Cortex of kidney (tissue), 1 donor: ENCODE data around the gene SCYL1.
"Not testable (repeated sequence)": the region's sequence is repeated elsewhere in the genome, so short reads cannot be mapped to it uniquely, and the experiment has no call there.

ENCODE experiments used
- DNase-seq: peaks from one replicate; lab custom pipeline; 2025; lab: John Stamatoyannopoulos, UW

Gene SCYL1

DNA sequence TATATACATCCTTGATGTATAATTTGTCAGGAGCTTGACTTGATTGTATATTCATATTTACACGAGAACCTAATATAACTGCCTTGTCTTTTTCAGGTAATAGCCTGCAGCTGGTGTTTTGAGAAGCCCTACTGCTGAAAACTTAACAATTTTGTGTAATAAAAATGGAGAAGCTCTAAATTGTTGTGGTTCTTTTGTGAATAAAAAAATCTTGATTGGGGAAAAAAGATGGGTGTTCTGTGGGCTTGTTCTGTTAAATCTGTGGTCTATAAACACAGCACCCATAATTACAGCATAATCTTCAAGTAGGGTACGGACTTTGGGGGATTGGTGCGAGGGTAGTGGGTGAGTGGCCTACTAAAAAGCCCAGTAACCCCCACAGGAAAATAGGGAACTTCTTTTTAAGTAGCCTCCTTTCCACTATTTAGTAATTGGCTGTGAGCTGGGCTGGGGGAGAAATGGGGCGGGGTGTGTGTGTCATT, 18.6 kb upstream of the SCYL1 start:
- DNase-seq, result no peak

DNA sequence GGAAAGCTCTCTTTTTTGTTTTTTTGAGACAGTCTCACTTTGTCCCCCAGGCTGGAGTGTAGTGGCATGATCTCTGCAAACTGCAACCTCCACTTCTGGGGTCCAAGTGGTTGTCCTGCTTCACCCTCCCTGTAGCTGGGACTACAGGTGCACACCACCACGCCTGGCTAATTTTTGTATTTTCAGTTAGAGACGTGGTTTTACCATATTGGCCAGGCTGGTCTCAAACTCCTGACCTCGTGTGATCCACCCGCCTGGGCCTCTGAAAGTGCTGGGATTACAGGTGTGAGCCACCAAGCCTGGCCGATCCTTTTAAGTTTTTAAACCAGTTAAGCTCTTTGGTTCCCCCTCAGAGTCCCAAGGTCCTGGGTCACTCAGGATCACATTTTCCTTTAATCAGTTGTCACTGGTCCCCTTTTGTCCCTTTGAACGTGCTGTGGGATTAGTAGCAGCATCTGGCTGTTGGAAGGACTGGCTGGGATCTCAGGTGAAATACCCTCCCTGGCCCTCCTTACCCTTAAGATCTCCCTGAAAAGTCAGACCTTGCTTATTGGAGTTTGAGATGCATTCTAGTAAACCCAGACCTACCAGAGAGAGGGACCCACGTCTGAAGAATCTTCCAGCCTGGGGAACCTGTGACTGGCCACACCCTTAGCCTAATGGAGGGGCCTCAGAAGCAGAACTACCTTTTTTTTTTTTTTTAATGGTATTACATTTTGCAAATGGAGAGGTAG, 17.9 kb upstream of the SCYL1 start:
- DNase-seq, result no peak

DNA sequence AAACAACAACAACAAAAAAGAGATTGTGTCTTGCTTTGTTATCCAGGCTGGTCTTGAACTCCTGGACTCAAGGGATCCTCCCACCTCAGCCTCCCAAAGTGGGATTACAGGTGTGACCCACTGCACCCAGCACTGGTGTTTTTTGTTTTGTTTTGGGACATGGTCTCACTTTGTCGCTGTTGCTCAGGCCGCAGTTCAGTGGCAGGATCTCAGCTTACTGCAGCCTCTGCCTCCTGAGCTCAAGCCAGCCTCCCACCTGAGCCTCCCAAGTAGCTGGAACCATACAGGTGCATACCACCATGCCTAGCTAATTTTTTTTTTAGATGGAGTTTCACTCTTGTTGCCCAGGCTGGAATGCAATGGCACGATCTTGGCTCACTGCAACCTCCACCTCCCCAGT, 12.6 kb upstream of the SCYL1 start:
- not testable (repeated sequence) for DNase-seq

DNA sequence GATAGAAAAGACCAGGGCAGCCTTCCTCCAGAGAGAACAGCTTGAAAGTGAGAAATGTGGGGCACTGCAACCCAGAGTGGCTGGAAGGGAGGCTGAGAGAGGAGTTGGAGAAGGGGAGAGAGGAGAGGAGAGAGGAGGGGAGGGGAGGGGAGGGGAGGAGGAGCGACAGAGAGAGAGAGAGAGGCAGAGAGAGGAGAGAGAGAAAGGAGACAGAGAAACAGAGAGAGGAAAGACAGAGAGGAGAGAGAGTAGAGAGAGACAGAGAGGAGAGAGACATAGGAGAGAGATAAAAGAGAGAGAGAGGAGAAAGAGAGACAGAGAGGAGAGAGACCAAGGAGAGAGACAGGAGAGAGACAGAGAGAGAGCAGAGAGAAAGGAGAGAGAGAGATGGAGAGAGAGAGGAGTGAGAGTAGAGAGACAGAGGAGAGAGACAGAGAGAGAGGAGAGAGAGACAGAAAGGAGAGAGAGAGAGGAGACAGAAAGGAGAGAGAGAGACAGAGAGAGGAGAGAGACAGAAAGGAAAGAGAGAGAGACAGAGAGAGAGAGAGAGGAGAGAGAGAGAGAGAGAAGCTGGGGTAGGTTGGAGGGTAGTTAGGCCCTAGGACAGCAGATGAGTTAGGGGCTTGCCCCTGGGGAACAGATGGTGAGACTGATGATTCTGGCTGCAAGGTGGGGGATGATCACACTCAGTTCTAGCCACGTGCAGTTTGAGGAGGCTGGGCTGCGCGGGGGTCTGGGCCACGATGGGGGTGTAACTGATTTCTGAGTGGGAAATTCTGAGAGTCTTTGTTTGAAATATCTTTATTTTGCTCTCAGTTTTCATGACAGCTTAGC, 8.5 kb upstream of the SCYL1 start:
- DNase-seq, result no peak

DNA sequence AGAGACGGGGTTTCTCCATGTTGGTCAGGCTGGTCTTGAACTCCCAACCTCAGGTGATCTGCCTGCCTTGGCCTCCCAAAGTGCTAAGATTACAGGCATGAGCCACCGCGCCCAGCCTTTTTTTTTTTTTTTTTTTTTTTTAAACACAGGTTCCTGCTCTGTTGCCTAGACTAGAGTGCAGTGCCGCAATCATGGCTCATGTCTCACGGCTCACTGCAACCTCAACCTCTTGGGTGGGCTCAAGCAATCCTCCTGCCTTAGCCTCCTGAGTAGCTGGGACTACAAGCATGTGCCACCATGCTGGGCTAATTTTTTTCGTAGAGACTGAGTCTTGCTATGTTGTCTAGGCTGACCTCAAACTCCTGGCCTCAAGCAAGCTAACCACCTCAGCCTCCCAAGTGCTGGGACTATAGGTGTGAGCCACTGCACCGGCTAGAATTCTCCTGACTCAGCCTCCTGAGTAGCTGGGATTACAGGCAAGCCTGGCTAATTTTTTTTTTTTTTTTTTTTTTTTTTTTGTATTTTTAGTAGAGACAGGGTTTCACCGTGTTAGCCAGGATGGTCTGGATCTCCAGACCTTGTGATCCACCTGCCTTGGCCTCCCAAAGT, 5.8 kb upstream of the SCYL1 start:
- DNase-seq, result not testable (repeated sequence)

DNA sequence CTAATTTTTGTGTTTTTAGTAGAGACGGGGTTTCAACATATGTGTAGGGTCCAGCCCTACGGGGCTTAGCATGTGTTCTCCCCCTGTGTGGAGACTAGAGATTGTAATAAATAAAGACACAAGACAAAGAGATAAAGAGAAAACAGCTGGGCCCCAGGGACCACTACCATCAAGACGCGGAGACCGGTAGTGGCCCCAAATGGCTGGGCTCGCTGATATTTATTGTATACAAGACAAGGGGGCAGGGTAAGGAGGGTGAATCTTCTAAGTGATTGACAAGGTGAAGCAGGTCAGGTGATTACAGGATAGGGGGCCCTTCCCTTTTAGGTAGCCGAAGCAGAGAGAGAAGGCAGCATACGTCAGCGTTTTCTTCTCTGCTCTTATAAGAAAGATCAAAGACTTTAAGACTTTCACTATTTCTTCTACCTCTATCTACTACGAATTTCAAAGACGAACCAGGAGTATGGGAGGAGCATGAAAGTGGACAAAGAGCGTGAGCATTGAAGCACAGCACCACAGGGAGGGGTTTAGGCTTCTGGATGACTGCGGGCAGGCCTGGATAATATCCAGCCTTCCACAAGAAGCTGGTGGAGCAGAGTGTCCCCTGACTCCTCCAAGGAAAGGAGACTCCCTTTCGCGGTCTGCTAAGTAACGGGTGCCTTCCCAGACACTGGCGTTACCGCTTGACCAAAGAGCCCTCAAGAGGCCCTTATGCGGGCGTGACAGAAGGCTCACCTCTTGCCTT, 2.9 kb upstream of the SCYL1 start:
- DNase-seq, result not testable (repeated sequence)

DNA sequence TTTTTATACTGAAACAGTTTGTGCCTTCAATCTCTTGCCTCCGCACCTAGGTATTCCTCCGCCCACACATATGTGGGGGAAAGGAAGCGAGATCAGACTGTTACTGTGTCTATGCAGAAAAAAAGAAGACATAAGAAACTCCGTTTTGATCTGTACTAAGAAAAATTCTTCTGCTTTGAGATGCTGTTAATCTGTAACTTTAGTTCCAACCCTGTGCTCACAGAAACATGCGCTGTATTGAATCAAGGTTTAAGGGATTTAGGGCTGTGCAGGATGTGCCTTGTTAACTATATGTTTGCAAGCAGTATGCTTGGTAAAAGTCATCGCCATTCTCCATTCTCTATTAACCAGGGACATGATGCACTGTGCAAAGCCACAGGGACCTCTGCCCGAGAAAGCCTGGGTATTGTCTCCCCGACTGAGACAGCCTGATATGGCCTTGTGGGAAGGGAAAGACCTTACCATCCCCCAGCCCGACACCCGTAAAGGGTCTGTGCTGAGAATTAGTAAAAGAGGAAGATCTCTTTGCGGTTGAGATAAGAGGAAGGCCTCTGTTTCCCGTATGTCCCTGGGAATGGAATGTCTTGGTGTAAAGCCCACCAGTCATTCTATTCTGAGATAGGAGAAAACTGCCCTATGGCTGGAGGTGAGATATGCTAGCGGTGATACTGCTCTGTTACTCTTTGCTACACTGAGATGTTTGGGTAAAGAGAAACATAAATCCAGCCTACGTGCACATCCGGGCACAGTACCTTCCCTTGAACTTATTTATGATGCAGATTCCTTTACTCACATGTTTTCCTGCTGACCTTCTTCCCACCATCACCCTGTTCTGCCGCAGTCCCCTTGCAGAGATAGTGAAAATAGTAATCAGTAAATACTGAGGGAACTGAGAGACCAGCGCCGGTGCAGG, 1.9 kb upstream of the SCYL1 start:
- not testable (repeated sequence) for DNase-seq

DNA sequence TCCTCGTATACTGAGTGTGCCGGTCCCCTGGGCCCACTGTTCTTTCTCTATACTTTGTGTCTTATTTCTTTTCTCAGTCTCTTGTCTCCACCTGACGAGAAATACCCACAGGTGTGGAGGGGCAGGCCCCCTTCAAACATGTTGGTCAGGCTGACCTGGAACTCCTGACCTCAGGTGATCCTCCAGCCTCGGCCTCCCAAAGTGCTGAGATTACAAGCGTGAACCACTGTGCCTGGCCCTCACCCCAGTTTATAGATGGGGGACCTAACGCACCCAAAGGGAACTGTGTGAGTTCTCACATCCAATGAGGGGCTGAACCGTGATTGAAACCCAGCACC, 1.3 kb upstream of the SCYL1 start:
- DNase-seq, result not testable (repeated sequence)

DNA sequence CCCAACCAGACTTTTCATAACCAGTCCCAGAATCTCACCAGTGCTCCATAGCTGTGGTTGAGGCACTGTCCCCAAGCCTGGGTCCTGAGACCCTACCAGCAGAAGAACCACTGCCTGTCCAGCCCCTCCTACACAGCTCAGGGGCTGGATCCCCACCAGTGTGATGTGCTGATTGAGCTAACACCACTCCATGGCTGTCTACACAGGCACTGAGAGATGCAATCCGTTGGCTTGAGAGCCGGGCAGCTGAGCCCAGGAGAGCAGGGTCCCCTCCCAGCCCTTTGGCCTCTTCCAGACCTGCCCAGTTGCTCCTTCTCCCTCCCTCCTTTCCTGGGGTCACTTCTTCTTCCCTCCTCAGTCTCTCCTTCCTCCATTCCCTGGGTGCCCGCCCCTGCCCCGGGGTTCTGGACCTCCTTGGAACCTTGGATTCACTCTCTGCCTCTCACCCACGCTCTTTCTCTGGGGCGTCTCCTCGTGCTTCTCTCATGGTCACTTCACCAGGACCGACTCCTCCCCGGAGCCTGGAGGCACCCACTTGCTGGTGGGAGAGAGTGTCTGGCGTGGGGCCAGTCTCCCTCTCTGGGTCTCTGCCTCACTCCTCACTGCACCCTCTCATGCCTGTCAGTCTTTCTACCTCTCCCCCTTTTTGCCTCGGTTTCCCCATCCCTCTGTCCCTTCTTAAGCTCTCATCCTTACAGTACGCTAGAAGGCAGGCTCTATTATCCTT, 706 bp upstream of the SCYL1 start:
- DNase-seq, result no peak

DNA sequence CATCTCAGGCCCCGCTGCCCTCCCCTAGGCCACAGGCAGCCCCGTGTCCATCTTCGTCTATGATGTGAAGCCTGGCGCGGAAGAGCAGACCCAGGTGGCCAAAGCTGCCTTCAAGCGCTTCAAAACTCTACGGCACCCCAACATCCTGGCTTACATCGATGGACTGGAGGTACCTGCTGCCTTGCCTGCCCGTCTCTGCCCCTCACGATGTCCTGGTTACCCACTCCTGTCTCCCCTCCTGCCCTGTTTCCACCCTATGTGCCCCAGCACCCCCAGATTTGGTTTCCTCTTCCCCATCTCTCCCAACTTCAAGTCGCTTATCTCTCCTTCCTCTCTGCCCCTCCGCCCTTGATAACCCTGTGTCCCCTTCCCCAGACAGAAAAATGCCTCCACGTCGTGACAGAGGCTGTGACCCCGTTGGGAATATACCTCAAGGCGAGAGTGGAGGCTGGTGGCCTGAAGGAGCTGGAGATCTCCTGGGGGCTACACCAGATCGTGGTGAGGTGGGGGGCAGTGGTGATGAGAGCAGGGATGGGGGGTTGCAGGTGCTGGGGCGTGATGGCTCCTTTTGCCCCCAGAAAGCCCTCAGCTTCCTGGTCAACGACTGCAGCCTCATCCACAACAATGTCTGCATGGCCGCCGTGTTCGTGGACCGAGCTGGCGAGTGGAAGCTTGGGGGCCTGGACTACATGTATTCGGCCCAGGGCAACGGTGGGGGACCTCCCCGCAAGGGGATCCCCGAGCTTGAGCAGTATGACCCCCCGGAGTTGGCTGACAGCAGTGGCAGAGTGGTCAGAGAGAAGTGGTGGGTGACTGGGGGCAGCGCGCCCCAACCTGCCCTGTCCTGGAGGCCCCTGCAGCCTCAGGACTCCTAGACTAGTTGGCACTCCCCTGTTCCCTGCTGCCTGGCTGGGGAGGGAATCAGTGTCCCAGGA, 930 bp downstream of the SCYL1 start:
- no peak for DNase-seq

DNA sequence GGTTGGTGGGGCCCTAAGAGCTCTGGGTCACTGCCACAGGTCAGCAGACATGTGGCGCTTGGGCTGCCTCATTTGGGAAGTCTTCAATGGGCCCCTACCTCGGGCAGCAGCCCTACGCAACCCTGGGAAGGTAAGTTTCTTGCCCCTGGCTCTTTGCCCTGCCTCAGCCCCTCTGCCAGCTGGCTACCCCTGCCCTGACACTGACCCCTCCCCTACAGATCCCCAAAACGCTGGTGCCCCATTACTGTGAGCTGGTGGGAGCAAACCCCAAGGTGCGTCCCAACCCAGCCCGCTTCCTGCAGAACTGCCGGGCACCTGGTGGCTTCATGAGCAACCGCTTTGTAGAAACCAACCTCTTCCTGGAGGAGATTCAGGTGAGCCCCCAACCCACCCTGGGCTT, 1.9 kb downstream of the SCYL1 start:
- DNase-seq, result no peak

DNA sequence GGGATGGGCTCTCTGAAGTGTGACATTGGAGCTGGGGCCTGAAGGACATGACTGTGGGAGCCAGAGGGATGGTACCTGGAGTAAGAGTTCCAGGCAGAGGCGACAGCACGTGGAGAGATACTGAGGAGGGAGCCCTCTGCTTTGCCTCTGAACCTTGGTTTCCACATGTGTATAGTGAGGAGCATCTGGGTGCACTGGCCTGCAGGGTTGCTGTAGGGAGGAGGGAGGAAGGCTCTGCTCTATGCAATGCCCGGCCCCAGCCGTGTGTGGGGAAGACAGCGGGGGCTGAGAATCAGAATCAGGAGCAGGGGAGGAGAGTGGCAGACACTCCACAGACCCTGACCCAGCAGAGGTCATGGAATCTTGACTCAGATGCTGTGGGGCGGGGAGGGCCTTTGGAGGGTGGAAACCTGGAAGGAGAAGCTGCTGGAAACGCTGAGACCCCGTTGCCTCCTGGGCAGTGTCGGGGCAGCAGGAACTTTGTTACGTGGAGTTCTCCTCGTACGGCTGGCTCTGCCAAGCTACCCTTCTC, 4.0 kb downstream of the SCYL1 start:
- no peak for DNase-seq

DNA sequence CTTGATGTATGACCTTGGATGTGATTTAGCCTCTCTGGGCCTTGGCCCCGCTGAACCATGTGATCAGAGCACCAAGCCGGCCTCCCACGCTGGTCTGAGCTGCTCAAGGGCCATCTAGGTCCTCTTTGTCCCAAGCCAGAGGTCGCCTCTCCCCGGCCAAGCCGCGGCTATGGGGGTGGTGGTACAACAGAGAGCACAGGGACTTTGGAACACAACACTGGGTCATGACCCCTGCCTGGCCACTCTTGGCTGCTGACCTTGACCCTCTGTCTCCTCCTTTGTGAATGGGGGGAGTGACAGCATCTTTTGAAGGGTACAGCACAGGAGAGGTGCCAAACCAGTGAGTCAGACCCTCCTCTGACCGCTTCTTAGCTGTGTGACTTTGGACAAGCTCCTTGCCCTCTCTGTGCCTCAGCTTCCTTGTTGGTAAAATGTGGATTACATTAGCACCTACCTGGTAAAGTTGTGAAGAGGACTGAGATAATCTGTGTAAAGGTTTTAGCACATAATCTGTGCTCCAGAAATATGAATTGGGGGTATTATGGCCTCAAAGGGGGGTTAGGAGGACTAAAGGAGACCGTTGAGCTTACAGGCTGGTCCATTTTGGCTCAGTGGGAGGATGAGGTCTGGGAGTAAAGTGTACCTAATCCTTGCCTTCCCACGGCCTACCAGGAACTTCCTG, 4.7 kb downstream of the SCYL1 start:
- no peak for DNase-seq

DNA sequence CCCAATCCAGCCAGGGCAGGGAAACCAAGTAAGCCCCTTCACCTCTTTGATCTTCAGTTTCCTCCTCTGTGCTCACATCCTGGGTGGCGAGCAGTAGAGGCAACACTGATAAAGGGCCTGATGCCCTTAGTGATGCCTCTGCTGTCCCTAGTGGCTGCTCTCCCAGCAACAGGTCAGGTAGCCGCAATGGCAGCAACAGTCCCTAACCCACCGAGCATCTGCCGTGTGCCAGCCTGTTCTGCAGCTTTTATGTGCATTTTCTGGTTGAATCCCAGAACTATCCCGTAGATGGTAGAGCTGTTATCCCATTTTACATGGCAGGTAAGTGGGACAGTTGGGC, 5.2 kb downstream of the SCYL1 start:
- DNase-seq, result no peak

DNA sequence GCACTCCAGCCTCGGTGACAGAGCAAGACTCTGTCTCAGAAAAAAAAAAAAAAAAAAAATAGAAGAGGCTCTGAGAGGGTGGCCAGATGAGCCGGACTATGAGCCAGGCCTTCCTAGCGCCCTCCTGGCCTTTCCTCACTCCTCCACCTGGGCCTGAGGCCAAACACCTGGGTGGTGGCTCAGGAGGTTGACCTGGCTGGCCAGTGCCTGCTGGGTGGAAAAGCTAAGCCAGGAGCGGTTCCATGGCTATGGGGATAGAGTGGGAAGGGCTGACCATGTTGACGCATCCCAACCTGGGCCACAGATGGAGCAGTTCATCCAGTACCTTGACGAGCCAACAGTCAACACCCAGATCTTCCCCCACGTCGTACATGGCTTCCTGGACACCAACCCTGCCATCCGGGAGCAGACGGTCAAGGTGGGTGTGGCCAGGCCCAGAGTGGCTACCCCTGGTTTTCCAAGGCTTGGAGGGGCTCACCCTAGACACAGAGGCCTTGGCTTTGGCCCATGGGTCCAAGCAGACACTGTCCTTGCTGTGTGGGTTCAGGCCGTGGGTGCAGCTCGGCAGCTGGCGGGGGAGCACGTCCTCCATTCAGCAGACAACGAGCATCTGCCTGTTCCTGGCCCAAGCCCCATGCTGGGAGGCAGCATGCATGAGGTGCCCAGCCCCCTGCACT, 7.6 kb downstream of the SCYL1 start:
- DNase-seq, result no peak

DNA sequence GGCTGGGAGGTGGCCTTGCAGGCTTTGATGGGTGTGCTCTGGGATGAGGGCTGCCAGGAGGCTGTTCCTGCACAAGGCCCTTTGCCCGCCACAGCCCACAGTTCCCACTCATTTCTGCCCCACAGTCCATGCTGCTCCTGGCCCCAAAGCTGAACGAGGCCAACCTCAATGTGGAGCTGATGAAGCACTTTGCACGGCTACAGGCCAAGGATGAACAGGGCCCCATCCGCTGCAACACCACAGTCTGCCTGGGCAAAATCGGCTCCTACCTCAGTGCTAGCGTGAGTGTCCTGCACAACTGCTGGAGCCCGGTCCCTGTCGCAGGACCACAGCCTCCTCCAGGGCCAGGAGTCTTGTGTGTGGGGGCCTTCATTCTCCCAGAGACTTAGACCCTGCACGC, 10.2 kb downstream of the SCYL1 start:
- DNase-seq, result no peak

DNA sequence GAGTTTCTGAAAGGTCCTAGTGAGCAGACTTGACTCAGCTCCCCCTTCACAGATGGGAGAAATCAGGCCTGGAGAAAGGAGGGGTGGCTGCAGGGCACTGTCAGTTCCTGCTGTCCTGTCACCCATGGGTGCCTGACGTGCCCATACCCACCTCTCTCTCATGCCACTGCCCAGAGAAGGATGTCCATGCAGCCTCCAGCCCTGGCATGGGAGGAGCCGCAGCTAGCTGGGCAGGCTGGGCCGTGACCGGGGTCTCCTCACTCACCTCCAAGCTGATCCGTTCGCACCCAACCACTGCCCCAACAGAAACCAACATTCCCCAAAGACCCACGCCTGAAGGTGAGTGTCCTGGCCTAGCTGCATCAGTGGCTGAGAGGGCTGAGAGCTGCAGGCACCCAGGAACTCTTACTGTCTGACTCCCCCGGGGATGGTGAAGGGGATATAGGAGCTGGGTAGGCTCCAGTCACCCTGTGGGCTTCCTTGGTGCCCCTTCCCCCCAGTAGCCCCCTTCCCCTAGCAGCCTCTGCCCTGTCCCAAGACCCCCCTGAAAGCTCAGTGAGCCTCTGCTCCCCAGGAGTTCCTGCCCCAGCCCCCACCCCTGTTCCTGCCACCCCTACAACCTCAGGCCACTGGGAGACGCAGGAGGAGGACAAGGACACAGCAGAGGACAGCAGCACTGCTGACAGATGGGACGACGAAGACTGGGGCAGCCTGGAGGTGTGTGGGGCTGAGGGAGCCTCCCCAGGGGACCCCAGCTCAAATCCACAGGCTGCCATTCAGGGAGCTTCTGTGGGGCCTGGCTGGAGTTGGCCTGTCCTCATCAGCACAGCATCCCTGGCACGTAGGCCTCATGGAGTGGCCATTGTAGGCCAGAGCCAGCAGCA, 11.8 kb downstream of the SCYL1 start:
- DNase-seq, result no peak
